H1 (cell line): Measurements from ENCODE around the gene PLCH2. TPM values are rescaled to one million over a fixed set of nuclear protein-coding genes. Genes with fewer than 3 reads are reported as not detected.

Experiments
- CTCF ChIA-PET: fragments of 300-600 bp; sonication (Branson Sonifier 250); formaldehyde crosslinking; loops from one replicate; lab custom pipeline; 2021; ENCODE audit not compliant: partially characterized antibody; lab: Charles Lee
- POLR2A ChIA-PET: fragments of 300-600 bp; sonication (Branson Sonifier 250); formaldehyde crosslinking; loops from one replicate; lab custom pipeline; 2021; ENCODE audit warnings: inconsistent platforms; ENCODE audit not compliant: partially characterized antibody; lab: Charles Lee
- DNase-seq, 2 experiments: peaks; one replicate each; pipeline versions ENCODE4 v3.0.0 to v3.0.0-alpha.2; 2010 to 2022; ENCODE audit warnings: low spot score in 2 of 2, low read depth in 1 of 2, mixed read lengths in 1 of 2
- FAIRE-seq: peaks from 2 replicates; lab custom pipeline; 2011; peaks lifted over from hg19 to GRCh38; lab: Jason Lieb, UNC
- H2AFZ ChIP-seq: 2 replicates; pipeline ENCODE4 v1.8.1; 2012; ENCODE audit warnings: low read length, inconsistent platforms
- H2AK5ac ChIP-seq: 2 replicates; pipeline ENCODE4 v1.6.1; 2013; ENCODE audit warnings: low read depth, low read length
- H2BK120ac ChIP-seq: replicated peaks from 2 replicates; pipeline ENCODE3; 2013; ENCODE audit warnings: low read depth, low read length, inconsistent platforms
- H2BK12ac ChIP-seq: 2 replicates; pipeline ENCODE4 v1.6.1; 2013; ENCODE audit warnings: low read depth, low read length
- H2BK15ac ChIP-seq: 2 replicates; pipeline ENCODE4 v1.6.1; 2013; ENCODE audit warnings: low read length
- H2BK20ac ChIP-seq: 2 replicates; pipeline ENCODE4 v1.6.1; 2013; ENCODE audit warnings: low read length
- H2BK5ac ChIP-seq: 2 replicates; pipeline ENCODE4 v1.6.1; 2013; ENCODE audit warnings: low read depth, low read length
- H3K14ac ChIP-seq: 2 replicates; pipeline ENCODE4 v1.6.1; 2013; ENCODE audit warnings: inconsistent platforms; ENCODE audit not compliant: insufficient read length
- H3K18ac ChIP-seq: 2 replicates; pipeline ENCODE4 v1.6.1; 2013; ENCODE audit warnings: low read length; ENCODE audit errors: extremely low read depth
- H3K23ac ChIP-seq: 2 replicates; pipeline ENCODE4 v1.6.1; 2013; ENCODE audit warnings: inconsistent platforms; ENCODE audit not compliant: insufficient read length
- H3K23me2 ChIP-seq: 2 replicates; pipeline ENCODE4 v1.6.1; 2013; ENCODE audit warnings: low read depth, low read length
- H3K27ac ChIP-seq: 2 replicates; pipeline ENCODE4 v1.6.1; 2011; ENCODE audit warnings: low read depth, low read length, inconsistent platforms
- H3K27me3 ChIP-seq, 4 experiments: replicated peaks in 1 of 4; 1 replicate in 1 of 4; 2 replicates in 3 of 4; pipeline versions ENCODE4 v1.6.1 to v1.8.1; 2011 to 2013; ENCODE audit warnings: low read length in 3 of 4, mild to moderate bottlenecking in 3 of 4, inconsistent platforms in 2 of 4, mixed read lengths in 2 of 4, moderate library complexity in 1 of 4; ENCODE audit not compliant: control insufficient read depth in 3 of 4, insufficient read depth in 3 of 4; ENCODE audit errors: extremely low read depth in 1 of 4
- H3K36me3 ChIP-seq, 4 experiments: 2 replicates each; pipeline versions ENCODE4 v1.6.1 to v1.8.1; 2011 to 2013; ENCODE audit warnings: mild to moderate bottlenecking in 4 of 4, low read length in 3 of 4, moderate library complexity in 2 of 4, control low read depth in 1 of 4, inconsistent platforms in 1 of 4; ENCODE audit not compliant: insufficient read depth in 4 of 4, control insufficient read depth in 2 of 4
- H3K4ac ChIP-seq: replicated peaks from 2 replicates; pipeline ENCODE3; 2013; ENCODE audit warnings: low read length, low read depth, mixed read lengths, inconsistent platforms; ENCODE audit not compliant: insufficient read length
- H3K4me1 ChIP-seq, 4 experiments: replicated peaks in 1 of 4; 1 replicate in 1 of 4; 2 replicates in 3 of 4; pipeline versions ENCODE4 v1.6.1 to v1.8.1; 2011 to 2013; ENCODE audit warnings: low read length in 3 of 4, inconsistent platforms in 2 of 4, mixed read lengths in 1 of 4; ENCODE audit not compliant: insufficient read depth in 4 of 4, control insufficient read depth in 3 of 4
- H3K4me2 ChIP-seq, 2 experiments: 2 replicates each; pipeline versions ENCODE4 v1.6.1 to v1.8.1; 2011 to 2013; ENCODE audit warnings: low read depth in 2 of 2, low read length in 2 of 2, control low read depth in 1 of 2, inconsistent platforms in 1 of 2, mild to moderate bottlenecking in 1 of 2; ENCODE audit not compliant: insufficient read depth in 1 of 2
- H3K4me3 ChIP-seq, 4 experiments: fragments of 200-600, 300-600 bp in 1 of 4; sonication (generic), shearing (Covaris generic), sonication (Bioruptor Twin) in 1 of 4; 2 replicates each; pipeline versions ENCODE4 v1.5.1 to v1.8.1; 2011 to 2016; ENCODE audit warnings: low read length in 4 of 4, low read depth in 3 of 4, control low read depth in 2 of 4, inconsistent platforms in 2 of 4, mild to moderate bottlenecking in 2 of 4, mixed read lengths in 1 of 4, moderate library complexity in 1 of 4; ENCODE audit not compliant: insufficient read depth in 2 of 4; ENCODE audit errors: extremely low read depth in 1 of 4
- H3K56ac ChIP-seq: replicated peaks from 2 replicates; pipeline ENCODE3; 2013; ENCODE audit warnings: low read depth, mild to moderate bottlenecking, mixed read lengths, low read length, inconsistent platforms; ENCODE audit not compliant: insufficient read length
- H3K79me1 ChIP-seq: 2 replicates; pipeline ENCODE4 v1.6.1; 2013; ENCODE audit warnings: low read depth, low read length, control low read depth
- H3K79me2 ChIP-seq, 2 experiments: 2 replicates each; pipeline versions ENCODE4 v1.6.1 to v1.8.1; 2012 to 2013; ENCODE audit warnings: low read length in 2 of 2, mild to moderate bottlenecking in 2 of 2, inconsistent platforms in 1 of 2; ENCODE audit not compliant: insufficient read depth in 2 of 2, control insufficient read depth in 1 of 2
- H3K9ac ChIP-seq, 4 experiments: replicated peaks in 1 of 4; 1 replicate in 1 of 4; 2 replicates in 3 of 4; pipeline versions ENCODE4 v1.6.1 to v1.8.1; 2011 to 2013; ENCODE audit warnings: low read depth in 3 of 4, low read length in 3 of 4, control low read depth in 2 of 4, mild to moderate bottlenecking in 2 of 4, moderate library complexity in 2 of 4, inconsistent platforms in 1 of 4; ENCODE audit errors: extremely low read depth in 1 of 4
- H3K9me3 ChIP-seq, 2 experiments: 2 replicates each; pipeline versions ENCODE4 v1.6.1 to v1.8.1; 2012 to 2013; ENCODE audit warnings: mild to moderate bottlenecking in 2 of 2, moderate library complexity in 2 of 2, control low read depth in 1 of 2, inconsistent platforms in 1 of 2, low read depth in 1 of 2, low read length in 1 of 2, mixed read lengths in 1 of 2; ENCODE audit not compliant: insufficient read depth in 2 of 2
- H4K20me1 ChIP-seq, 2 experiments: replicated peaks in 1 of 2; 2 replicates each; pipeline versions ENCODE3 to v1.8.1; 2011 to 2013; ENCODE audit warnings: inconsistent platforms in 2 of 2, low read length in 2 of 2, mild to moderate bottlenecking in 1 of 2; ENCODE audit not compliant: insufficient read depth in 2 of 2, control insufficient read depth in 1 of 2
- H4K5ac ChIP-seq: 2 replicates; pipeline ENCODE4 v1.6.1; 2013; ENCODE audit warnings: low read length, low read depth, mixed read lengths, inconsistent platforms; ENCODE audit not compliant: insufficient read length
- H4K8ac ChIP-seq: 2 replicates; pipeline ENCODE4 v1.8.0; 2013; ENCODE audit warnings: mild to moderate bottlenecking, moderate library complexity, low read length, inconsistent platforms; ENCODE audit not compliant: insufficient read depth; ENCODE audit errors: extremely low read depth
- H4K91ac ChIP-seq: replicated peaks from 2 replicates; pipeline ENCODE3; 2013; ENCODE audit warnings: low read length, mixed read lengths, inconsistent platforms; ENCODE audit not compliant: insufficient read length
- CTBP2 ChIP-seq: IDR thresholded peaks from 2 replicates; pipeline ENCODE4 v1.7.0; 2011; ENCODE audit warnings: borderline replicate concordance, mild to moderate bottlenecking, moderate library complexity, mixed read lengths, low read length; ENCODE audit not compliant: insufficient read depth, insufficient read length
- CTCF ChIP-seq, 3 experiments: IDR thresholded peaks; 1 replicate in 2 of 3; 2 replicates in 1 of 3; pipeline versions ENCODE4 v1.5.1 to v1.6.1; 2011; ENCODE audit warnings: low read length in 3 of 3, mild to moderate bottlenecking in 3 of 3, inconsistent platforms in 2 of 3, low read depth in 1 of 3, moderate library complexity in 1 of 3; ENCODE audit not compliant: insufficient read depth in 1 of 3; ENCODE audit errors: control extremely low read depth in 1 of 3
- GABPA ChIP-seq: IDR thresholded peaks from 2 replicates; pipeline ENCODE4 v1.6.1; 2011; ENCODE audit warnings: mild to moderate bottlenecking, low read length, moderate library complexity, borderline replicate concordance; ENCODE audit not compliant: insufficient read depth
- KDM5A ChIP-seq: fragments of 200-600 bp; IDR thresholded peaks from 2 replicates; pipeline ENCODE4 v1.7.1; 2012; ENCODE audit warnings: mild to moderate bottlenecking, low read length, inconsistent platforms, mixed read lengths
- RAD21 ChIP-seq, 2 experiments: IDR thresholded peaks in 1 of 2; conservative IDR thresholded peaks in 1 of 2; 2 replicates each; pipeline ENCODE4 v1.6.1; 2011; ENCODE audit warnings: low read depth in 2 of 2, low read length in 2 of 2, improper control_type of control experiment in 1 of 2, inconsistent platforms in 1 of 2, mild to moderate bottlenecking in 1 of 2, moderate library complexity in 1 of 2
- WGBS, 2 experiments: shearing (Covaris generic) in 1 of 2; methylation state at CpG; one replicate each; pipeline versions ENCODE4 v1.1.6 to v1.1.7; 2013 to 2015; ENCODE audit warnings: low lambda C conversion rate in 2 of 2, mixed read lengths in 2 of 2, inconsistent platforms in 1 of 2, low coverage in 1 of 2, missing lambda C conversion rate in 1 of 2; ENCODE audit not compliant: insufficient replicate concordance in 2 of 2, insufficient coverage in 1 of 2, insufficient read length in 1 of 2; ENCODE audit errors: extremely low coverage in 1 of 2, missing lambda C conversion rate in 1 of 2; 5-methylcytosine and 5-hydroxymethylcytosine counted together
- polyA plus RNA-seq, 7 experiments: library from polyadenylated mRNA; depleted of rRNA in 3 of 7; stranded (reverse) in 5 of 7; unstranded in 2 of 7; fragments of >200 nt in 5 of 7; fragments of 200-250 nt in 2 of 7; gene quantifications; 1 replicate in 5 of 7; 2 replicates in 1 of 7; 4 replicates in 1 of 7; pipeline versions ENCODE4 v1.2.1 to v1.2.3, GENCODE V29; 2011 to 2013; ENCODE audit warnings: missing spikeins in 2 of 7, mixed read lengths in 2 of 7
- total RNA-seq: library from RNA; stranded (reverse); fragmentation: NEBNext Ultra II Directional; extraction: Animal tissue kit (Norgen Biotek cat#: 25700); gene quantifications from 2 replicates; pipeline ENCODE4 v1.2.1, GENCODE V29; 2021

The PLCH2 gene
- total and polyA plus RNA-seq, 2 of the 8 experiments (the other 6 are each of a cell fraction or from before 2014, with no cell fraction given) = 0.14 to 0.19 TPM

- Histone ChIP-seq H2BK5ac (no peak overlapping the region), H3K36me3 (no peaks in the 10 kb centered on the region), H2BK20ac (no peak overlapping the region), H4K8ac (0 out of 2 replicates have a peak overlapping the region, but pooled peaks have one; percentile 25), H4K5ac (no peak overlapping the region), H4K20me1 (no peaks in the 10 kb centered on the region), H3K14ac (no peak overlapping the region), H2AK5ac (no peak overlapping the region), H3K9ac (no peak overlapping the region), H3K79me2 (no peaks in the 10 kb centered on the region), H2AFZ (no peak overlapping the region), H4K91ac (no peak overlapping the region), H3K27me3 (no peaks in the 10 kb centered on the region), H3K18ac (no peak overlapping the region; the same call in 1 of the 2 replicates), H3K23me2 (no peaks in the 10 kb centered on the region), H3K4ac (no peak overlapping the region), H3K79me1 (no peaks in the 10 kb centered on the region), H2BK15ac (no peak overlapping the region; the same call in 1 of the 2 replicates), H3K9me3 (no peaks in the 10 kb centered on the region; a peak in 1 of 4 replicates), H2BK12ac (no peak overlapping the region), H2BK120ac (no peak overlapping the region), H3K56ac (no peak overlapping the region), H3K4me3 (no peak overlapping the region), H3K23ac (no peak overlapping the region), H3K27ac (no peak overlapping the region), H3K4me1 (peaks cover 0 to 6% (median 0%) of the 10 kb centered on the region in 4 experiments; a peak in 2 of 7 replicates), H3K4me2 (no peak overlapping the region)
- CTCF ChIA-PET = interaction anchor here (1.4 kb wide), 1 partner anchor 862 kb away, joined by 3 read pairs; no protein-coding TSS in a partner anchor
- 83% methylated on average over 11 of the region's 19 CpGs; no CpG with 5 or more reads in 1 of the 2 experiments for WGBS, 2 experiments
- TF ChIP-seq KDM5A (no peak), RAD21 (IDR thresholded peaks at IDR 0.05 in 1 of 2, conservative IDR thresholded peaks at IDR 0.05 in 1 of 2; ENCODE audit: low read depth in 2 of 2, low read length in 2 of 2) (peak; percentile 70 to 77), CTCF (IDR thresholded peaks at IDR 0.05; ENCODE audit: control extremely low read depth in 1 of 3, insufficient read depth in 1 of 3, low read depth in 1 of 3, low read length in 3 of 3) (peak in 2 of 3 experiments; percentile 58 to 80; a peak in 3 of 4 replicates), CTBP2 (no peak), GABPA (0 out of 2 replicates have a peak, but pooled peaks have one; percentile 34)
- DNase-seq (no peak), FAIRE-seq (no peak)
- POLR2A ChIA-PET = no interaction called here
Observed at GRCh38 chr1:2554621-2555387, 78.7 kb downstream of the PLCH2 start.
